NOMO-1 (cell line): ENCODE data around the gene SOX5.
"Not testable (repeated sequence)": the region's sequence is repeated elsewhere in the genome, so short reads cannot be mapped to it uniquely, and the experiment has no call there.

Source experiments
- DNase-seq, 2 experiments: peaks; one replicate each; lab custom pipeline; 2025; ENCODE audit not compliant: unreplicated experiment in 2 of 2; lab: John Stamatoyannopoulos, UW

Gene SOX5

GRCh38 chr12:23911574-23911973 lies 37.9 kb downstream of the SOX5 start:
- no peak for DNase-seq

- DNase-seq = no peak
Observed at GRCh38 chr12:23909551-23909950, 39.9 kb downstream of the SOX5 start.

- DNase-seq = no peak
Observed at GRCh38 chr12:23906329-23906728, 43.1 kb downstream of the SOX5 start.

- peak; percentile 35 to 39 for DNase-seq
Observed at GRCh38 chr12:23899434-23899833, 50.0 kb downstream of the SOX5 start.

GRCh38 chr12:23898121-23898520 lies 51.3 kb downstream of the SOX5 start:
- no peak for DNase-seq

GRCh38 chr12:23895792-23896218 lies 53.7 kb downstream of the SOX5 start:
- no peak for DNase-seq

GRCh38 chr12:23893611-23894010 lies 55.9 kb downstream of the SOX5 start:
- no peak for DNase-seq

GRCh38 chr12:23891115-23891514 lies 58.4 kb downstream of the SOX5 start:
- no peak for DNase-seq

GRCh38 chr12:23889069-23889440 lies 60.4 kb downstream of the SOX5 start:
- DNase-seq = no peak

GRCh38 chr12:23888396-23889068 lies 60.9 kb downstream of the SOX5 start:
- no peak for DNase-seq

- DNase-seq = peak in 1 of 2 experiments; percentile 11
Observed at GRCh38 chr12:23887055-23887835, 62.2 kb downstream of the SOX5 start.

GRCh38 chr12:23885394-23885793 lies 64.1 kb downstream of the SOX5 start:
- DNase-seq = no peak

GRCh38 chr12:23884909-23885308 lies 64.6 kb downstream of the SOX5 start:
- no peak for DNase-seq

GRCh38 chr12:23880988-23881387 lies 68.5 kb downstream of the SOX5 start:
- DNase-seq = no peak

GRCh38 chr12:23876618-23877017 lies 72.9 kb downstream of the SOX5 start:
- DNase-seq = not testable (repeated sequence)

GRCh38 chr12:23867794-23868193 lies 81.7 kb downstream of the SOX5 start:
- no peak for DNase-seq

GRCh38 chr12:23862701-23863100 lies 86.8 kb downstream of the SOX5 start:
- no peak for DNase-seq

- no peak for DNase-seq
Observed at GRCh38 chr12:23860019-23860418, 89.5 kb downstream of the SOX5 start.

- no peak for DNase-seq
Observed at GRCh38 chr12:23857178-23857577, 92.3 kb downstream of the SOX5 start.

- peak; percentile 79 to 91 for DNase-seq
Observed at GRCh38 chr12:23855813-23856212, 93.7 kb downstream of the SOX5 start.

GRCh38 chr12:23854598-23854997 lies 94.9 kb downstream of the SOX5 start:
- DNase-seq = no peak

- no peak for DNase-seq
Observed at GRCh38 chr12:23853640-23854039, 95.8 kb downstream of the SOX5 start.
